Measurements from ENCODE around the gene SFXN2. TPM values are rescaled to one million over a fixed set of nuclear protein-coding genes. Genes with fewer than 3 reads are reported as not detected.
A peak's percentile ranks its signal among the peaks of the same experiment; 100 is the strongest.

Gene SFXN2
- total RNA-seq, 1 donor from 2014 or later: 36.8 TPM

DNA sequence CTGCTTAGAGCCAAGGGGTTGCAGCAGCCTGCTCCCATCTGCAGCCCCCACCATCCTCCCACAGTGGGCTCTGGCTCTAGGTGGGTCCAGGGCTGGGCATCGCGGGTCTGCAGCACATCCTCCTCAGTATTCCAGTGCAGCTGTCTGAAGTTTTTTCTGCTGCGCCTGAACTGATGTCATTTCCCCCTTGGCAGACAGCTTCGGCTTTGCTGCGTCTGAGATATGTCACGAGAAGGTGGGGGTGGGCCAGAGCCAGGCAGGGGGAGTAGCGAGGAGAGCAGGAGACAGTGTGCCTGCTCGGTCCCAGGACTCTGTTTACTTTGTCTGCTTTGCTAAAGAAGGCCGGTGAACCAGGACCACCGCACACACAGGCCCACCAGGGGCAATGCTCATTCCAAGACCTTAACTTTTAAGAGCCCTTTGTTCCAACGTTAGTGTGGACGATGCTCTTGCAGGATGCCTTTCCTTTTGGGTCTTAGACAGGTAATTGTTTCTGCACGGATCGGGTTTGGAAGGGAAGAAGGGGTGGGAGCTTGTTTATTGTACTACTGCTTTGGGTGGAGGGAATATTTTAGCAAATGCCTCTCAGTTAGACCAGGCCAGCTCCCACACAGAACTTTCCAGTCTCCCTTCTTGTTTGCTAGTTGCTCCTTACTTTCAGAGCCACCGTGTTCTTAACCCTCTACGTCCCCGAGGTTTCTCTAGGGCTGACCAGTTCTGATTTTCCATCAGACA lies 61.7 kb downstream of the SFXN2 start:
- TF ChIP-seq CTCF (IDR thresholded peaks at IDR 0.05; ENCODE audit: unreplicated experiment): no peak
- no peaks in the 10 kb centered on the region for H3K27me3 Mint-ChIP-seq (ENCODE audit: low read depth)
- H3K9me3 Mint-ChIP-seq: no peaks in the 10 kb centered on the region
- peaks cover 79% of the 10 kb centered on the region for H3K4me1 Mint-ChIP-seq
- peak overlapping the region; percentile 98 for H3K27ac Mint-ChIP-seq
- no peaks in the 10 kb centered on the region for H3K36me3 Mint-ChIP-seq
- peak; percentile 33 to 63 for DNase-seq (ENCODE audit: low spot score in 2 of 2, unreplicated experiment in 2 of 2)
- peak overlapping the region; percentile 70 for H3K4me3 Mint-ChIP-seq

DNA sequence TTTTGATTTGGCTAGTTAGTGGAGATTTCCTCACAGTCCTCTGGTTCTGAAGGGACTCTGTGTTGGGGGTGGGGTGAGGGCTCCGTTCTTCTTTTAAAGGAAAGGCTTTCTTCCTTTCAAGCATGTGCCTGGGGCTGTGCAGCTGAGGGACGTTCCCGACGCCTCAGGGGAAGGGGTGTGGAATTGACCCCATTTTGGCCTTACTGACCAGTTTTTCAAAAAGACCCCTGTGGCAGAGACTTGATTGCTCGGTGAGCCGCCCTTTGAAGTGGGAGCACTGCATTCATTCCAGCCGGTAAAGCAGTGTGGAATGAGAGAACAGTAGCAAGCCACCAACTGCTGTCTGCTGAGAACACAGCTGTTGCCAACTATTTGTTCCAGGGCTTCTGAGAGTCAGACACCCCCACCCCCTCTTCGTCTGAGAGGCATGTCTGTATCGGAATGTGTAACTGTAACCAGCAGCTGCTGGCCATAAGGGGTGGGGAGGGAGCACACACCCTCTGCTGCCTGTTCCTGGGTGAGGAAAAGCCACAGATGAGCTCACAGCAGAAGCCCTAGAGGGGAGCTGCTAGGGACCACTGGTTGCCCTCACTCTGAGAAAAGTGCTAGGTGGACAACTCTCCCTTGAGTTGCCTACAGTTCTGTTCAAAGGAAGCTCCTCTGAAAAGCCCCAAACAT lies 62.5 kb downstream of the SFXN2 start:
- peak overlapping the region; percentile 70 for H3K4me3 Mint-ChIP-seq
- H3K36me3 Mint-ChIP-seq: no peaks in the 10 kb centered on the region
- peak; percentile 65 to 75 for DNase-seq (ENCODE audit: low spot score in 2 of 2, unreplicated experiment in 2 of 2)
- TF ChIP-seq CTCF (IDR thresholded peaks at IDR 0.05; ENCODE audit: unreplicated experiment): no peak
- no peaks in the 10 kb centered on the region for H3K27me3 Mint-ChIP-seq (ENCODE audit: low read depth)
- H3K9me3 Mint-ChIP-seq: no peaks in the 10 kb centered on the region
- H3K27ac Mint-ChIP-seq: peak overlapping the region; percentile 98
- peaks cover 85% of the 10 kb centered on the region for H3K4me1 Mint-ChIP-seq

DNA sequence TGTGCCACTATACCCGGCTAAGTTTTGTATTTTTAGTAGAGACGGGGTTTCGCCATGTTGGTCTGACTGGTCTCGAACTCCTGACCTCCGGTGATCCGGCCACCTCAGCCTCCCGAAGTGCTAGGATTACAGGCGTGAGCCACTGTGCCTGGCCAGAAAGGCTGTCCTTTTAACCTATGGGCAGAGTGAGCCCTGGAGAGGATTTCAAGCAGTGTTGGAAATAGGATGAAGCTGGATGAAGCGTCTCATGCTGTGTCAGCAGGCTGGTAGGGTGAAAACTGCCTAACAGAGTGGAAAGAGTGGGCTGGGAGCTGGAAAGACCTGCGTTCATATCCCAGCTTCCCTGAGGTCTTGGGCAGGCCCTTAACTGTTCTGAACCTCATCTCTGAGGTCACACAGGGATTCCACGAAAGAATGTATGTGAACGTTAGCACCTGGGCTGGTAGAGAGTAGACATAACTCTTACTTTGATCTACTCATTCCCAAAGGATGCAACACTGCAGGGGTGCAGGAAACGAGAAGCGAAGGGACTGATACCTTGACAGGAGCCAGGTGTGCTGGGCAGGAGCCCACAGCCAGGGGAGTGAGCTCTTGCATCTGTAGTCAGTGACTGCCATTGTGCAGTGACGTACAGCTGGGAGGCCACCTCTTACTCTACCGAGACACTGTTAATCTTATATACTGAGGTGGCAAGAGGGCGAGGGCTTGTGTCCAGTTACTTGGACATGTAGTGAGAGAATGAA lies 63.4 kb downstream of the SFXN2 start:
- peaks cover 89% of the 10 kb centered on the region for H3K4me1 Mint-ChIP-seq
- no peak for DNase-seq (ENCODE audit: low spot score in 2 of 2, unreplicated experiment in 2 of 2)

GRCh38 chr10:102778781-102779180 lies 64.3 kb downstream of the SFXN2 start:
- no peaks in the 10 kb centered on the region for H3K9me3 Mint-ChIP-seq
- no peak for DNase-seq (ENCODE audit: low spot score in 2 of 2, unreplicated experiment in 2 of 2)
- peak overlapping the region; percentile 70 for H3K4me3 Mint-ChIP-seq
- peaks cover 89% of the 10 kb centered on the region for H3K4me1 Mint-ChIP-seq
- peak overlapping the region; percentile 98 for H3K27ac Mint-ChIP-seq
- no peaks in the 10 kb centered on the region for H3K36me3 Mint-ChIP-seq
- H3K27me3 Mint-ChIP-seq (ENCODE audit: low read depth): no peaks in the 10 kb centered on the region
- TF ChIP-seq CTCF (IDR thresholded peaks at IDR 0.05; ENCODE audit: unreplicated experiment): no peak

More for the DNA sequence above, 63.4 kb downstream of the SFXN2 start:
- Mint-ChIP-seq H3K4me3 (peak overlapping the region; percentile 70), H3K27ac (peak overlapping the region; percentile 98), H3K9me3 (no peaks in the 10 kb centered on the region), H3K36me3 (no peaks in the 10 kb centered on the region), H3K27me3 (ENCODE audit: low read depth) (no peaks in the 10 kb centered on the region)
- TF ChIP-seq CTCF (IDR thresholded peaks at IDR 0.05; ENCODE audit: unreplicated experiment): no peak

GRCh38 chr10:102779680-102780526 lies 65.5 kb downstream of the SFXN2 start:
- DNase-seq (ENCODE audit: low spot score in 2 of 2, unreplicated experiment in 2 of 2): no peak
- H3K4me3 Mint-ChIP-seq: peak overlapping the region; percentile 18
- no peak for TF ChIP-seq CTCF (IDR thresholded peaks at IDR 0.05; ENCODE audit: unreplicated experiment)
- peaks cover 83% of the 10 kb centered on the region for H3K4me1 Mint-ChIP-seq
- H3K36me3 Mint-ChIP-seq: no peaks in the 10 kb centered on the region
- H3K9me3 Mint-ChIP-seq: no peaks in the 10 kb centered on the region
- H3K27ac Mint-ChIP-seq: peak overlapping the region; percentile 98
- H3K27me3 Mint-ChIP-seq (ENCODE audit: low read depth): no peaks in the 10 kb centered on the region
